ENCODE measurements around the gene SPPL2C. TPM values are rescaled to one million over a fixed set of nuclear protein-coding genes. Genes with fewer than 3 reads are reported as not detected.
A peak's percentile ranks its signal among the peaks of the same experiment; 100 is the strongest.

The SPPL2C gene
- total RNA-seq, 6 donors from 2014 or later, result not detected

DNA sequence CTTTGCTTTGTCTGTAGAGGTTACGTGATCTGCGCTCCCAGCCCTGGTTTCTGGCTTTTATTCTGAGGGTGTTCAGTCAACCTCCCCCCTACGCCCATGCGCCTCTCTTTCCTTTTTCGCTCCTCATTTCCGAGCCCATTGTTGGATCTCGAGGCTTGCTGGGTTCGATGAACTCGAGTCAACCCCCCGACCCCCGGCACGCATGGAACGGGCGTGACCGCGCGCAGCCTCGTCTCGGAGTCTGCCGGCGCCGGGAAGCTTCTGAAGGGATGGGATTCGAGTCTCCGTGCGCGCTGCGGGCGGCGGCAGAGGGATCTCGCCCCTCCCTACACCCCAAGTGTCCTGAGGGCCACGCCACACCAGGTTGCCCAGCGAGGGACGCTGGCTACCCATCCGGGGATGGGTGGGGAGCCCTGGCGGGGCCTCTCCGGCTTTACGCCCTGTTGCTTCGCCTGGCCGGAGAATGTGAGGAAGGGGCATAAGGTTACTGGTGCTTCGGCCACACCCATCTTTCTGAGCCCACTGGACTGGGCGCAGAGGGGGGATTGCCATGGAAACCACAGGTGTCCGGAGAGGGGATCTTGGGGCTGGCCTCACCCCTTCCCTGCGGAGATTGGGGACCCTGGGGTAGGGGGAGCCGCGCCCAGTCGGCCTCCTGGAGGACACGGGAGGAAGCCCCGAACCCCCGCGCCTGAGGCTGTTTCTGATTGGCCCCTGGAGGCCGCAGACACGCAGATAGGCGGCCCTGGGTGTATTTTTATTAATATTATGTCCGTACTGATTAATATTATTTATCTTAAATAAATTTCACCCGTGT is 51.5 kb downstream of the SPPL2C start:
- no peak for ATAC-seq (ENCODE audit: low FRiP score in 2 of 2)
- Histone ChIP-seq H3K36me3 (no peaks in the 10 kb centered on the region), H3K27ac (no peak overlapping the region), H3K9me3 (no peaks in the 10 kb centered on the region), H3K4me1 (peaks cover 20 to 44% (median 22%) of the 10 kb centered on the region in 4 donors), H3K27me3 (peaks cover 0 to 41% (median 13%) of the 10 kb centered on the region in 4 donors), H3K4me3 (peak overlapping the region in 3 of 4 donors; percentile 58 to 91 (median 75))
- peak in 1 of 2 donors; percentile 82 for DNase-seq
- WGBS, 2 donors, result 6 to 8% methylated on average over 29 to 40 of the region's 55 CpGs
- no peak for TF ChIP-seq POLR2A (IDR thresholded peaks at IDR 0.05)
- TF ChIP-seq, protein P1, sequence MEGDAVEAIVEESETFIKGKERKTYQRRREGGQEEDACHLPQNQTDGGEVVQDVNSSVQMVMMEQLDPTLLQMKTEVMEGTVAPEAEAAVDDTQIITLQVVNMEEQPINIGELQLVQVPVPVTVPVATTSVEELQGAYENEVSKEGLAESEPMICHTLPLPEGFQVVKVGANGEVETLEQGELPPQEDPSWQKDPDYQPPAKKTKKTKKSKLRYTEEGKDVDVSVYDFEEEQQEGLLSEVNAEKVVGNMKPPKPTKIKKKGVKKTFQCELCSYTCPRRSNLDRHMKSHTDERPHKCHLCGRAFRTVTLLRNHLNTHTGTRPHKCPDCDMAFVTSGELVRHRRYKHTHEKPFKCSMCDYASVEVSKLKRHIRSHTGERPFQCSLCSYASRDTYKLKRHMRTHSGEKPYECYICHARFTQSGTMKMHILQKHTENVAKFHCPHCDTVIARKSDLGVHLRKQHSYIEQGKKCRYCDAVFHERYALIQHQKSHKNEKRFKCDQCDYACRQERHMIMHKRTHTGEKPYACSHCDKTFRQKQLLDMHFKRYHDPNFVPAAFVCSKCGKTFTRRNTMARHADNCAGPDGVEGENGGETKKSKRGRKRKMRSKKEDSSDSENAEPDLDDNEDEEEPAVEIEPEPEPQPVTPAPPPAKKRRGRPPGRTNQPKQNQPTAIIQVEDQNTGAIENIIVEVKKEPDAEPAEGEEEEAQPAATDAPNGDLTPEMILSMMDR (IDR thresholded peaks at IDR 0.05), result no peak
- TF ChIP-seq EP300 (IDR thresholded peaks at IDR 0.05), result no peak
- TF ChIP-seq POLR2AphosphoS5 (IDR thresholded peaks at IDR 0.05), result no peak

Other genes with a start within 250 kb of the SPPL2C start
- not detected for gene CRHR1, start 60.6 kb upstream of the SPPL2C start, total RNA-seq
- 1 to 10 TPM; 2.1 to 3.7 (median 2.8) TPM for gene MAPT, start 49.7 kb downstream of the SPPL2C start, total RNA-seq
- not detected for gene STH, start 154.4 kb downstream of the SPPL2C start, total RNA-seq